Lung (tissue), 12 donors: ENCODE measurements around the gene PARD3B. TPM values are rescaled to one million over a fixed set of nuclear protein-coding genes. Genes with fewer than 3 reads are reported as not detected.

Experiments used
- ATAC-seq: fragments of 200-7000 bp; cut with Tn5 transposase; one replicate; pipeline ENCODE4 v1.9.1; 2020; ENCODE audit warnings: moderate number of reproducible peaks; ENCODE audit not compliant: insufficient read depth, low FRiP score
- DNase-seq, 3 donors: peaks; one replicate each; pipeline ENCODE4 v3.0.0-alpha.2; 2013 to 2017
- H3K27ac ChIP-seq, 2 donors: one replicate each; pipeline ENCODE4 v1.5.1; 2013; ENCODE audit warnings: mild to moderate bottlenecking in 2 of 2, moderate library complexity in 2 of 2, control low read depth in 1 of 2, inconsistent platforms in 1 of 2, low read depth in 1 of 2, low read length in 1 of 2
- H3K27me3 ChIP-seq, 3 donors: one replicate each; pipeline ENCODE4 v1.5.1; 2013; ENCODE audit warnings: low read length in 2 of 3; ENCODE audit not compliant: control insufficient read depth in 3 of 3, insufficient read depth in 3 of 3
- H3K36me3 ChIP-seq, 4 donors: one replicate each; pipeline ENCODE4 v1.5.1; 2013; ENCODE audit warnings: low read length in 4 of 4, mild to moderate bottlenecking in 1 of 4, moderate library complexity in 1 of 4; ENCODE audit not compliant: control insufficient read depth in 4 of 4, insufficient read depth in 4 of 4
- H3K4me1 ChIP-seq, 5 donors: one replicate each; pipeline ENCODE4 v1.5.1; 2013; ENCODE audit warnings: low read length in 5 of 5, mild to moderate bottlenecking in 2 of 5, moderate library complexity in 1 of 5; ENCODE audit not compliant: control insufficient read depth in 5 of 5, insufficient read depth in 5 of 5
- H3K4me3 ChIP-seq: one replicate; pipeline ENCODE4 v1.5.1; 2013; ENCODE audit warnings: mild to moderate bottlenecking, control low read depth, moderate library complexity
- H3K9ac ChIP-seq, 2 donors: one replicate each; pipeline ENCODE4 v1.5.1; 2013; ENCODE audit warnings: low read length in 2 of 2, control low read depth in 1 of 2; ENCODE audit not compliant: insufficient read depth in 1 of 2
- H3K9me3 ChIP-seq, 4 donors: one replicate each; pipeline ENCODE4 v1.5.1; 2013; ENCODE audit warnings: low read length in 3 of 4, mild to moderate bottlenecking in 1 of 4, moderate library complexity in 1 of 4; ENCODE audit not compliant: control insufficient read depth in 4 of 4, insufficient read depth in 3 of 4
- WGBS, 2 donors: extraction: QIAGEN DNeasy Blood & Tissue Kit; methylation state at CpG; one replicate each; pipeline ENCODE4 v1.1.7; 2013; 5-methylcytosine and 5-hydroxymethylcytosine counted together
- polyA plus RNA-seq, 2 donors: library from polyadenylated mRNA; stranded (reverse); fragments of 200-250 nt; gene quantifications; one replicate each; pipeline ENCODE4 v1.2.1, GENCODE V29; 2013
- total RNA-seq, 2 donors: library from RNA; depleted of rRNA in 1 of 2; stranded (reverse); fragments of >200 nt in 1 of 2; gene quantifications; one replicate each; pipeline ENCODE4 v1.2.1, GENCODE V29; 2014 to 2021
- TF ChIP-seq, protein P1 (sequence below): IDR thresholded peaks from 2 replicates; pipeline ENCODE4 v1.5.1; 2012; ENCODE audit warnings: mild to moderate bottlenecking; ENCODE audit errors: control extremely low read depth, extremely low read depth
- donor health status: control.
- donor health status: control.
- donor health status: Bipolar disorder and iron deficiency.
- donor health status: healthy.
- donor health status: DM: yes; HTN: yes; CAD: no.

The PARD3B gene
- total and polyA plus RNA-seq, 4 donors, result 2.4 to 38.7 (median 17.1) TPM

GRCh38 chr2:204958371-204958770 is 413.1 kb downstream of the PARD3B start:
- Histone ChIP-seq H3K36me3 (no peaks in the 10 kb centered on the region), H3K9ac (no peak overlapping the region), H3K9me3 (no peaks in the 10 kb centered on the region), H3K27ac (no peak overlapping the region), H3K4me3 (no peak overlapping the region), H3K27me3 (no peaks in the 10 kb centered on the region), H3K4me1 (peaks cover 0 to 2% (median 0%) of the 10 kb centered on the region in 5 donors)
- no peak for DNase-seq
- 55 to 79% methylated on average over 1 of the region's 1 CpG for WGBS, 2 donors
- TF ChIP-seq, protein P1, sequence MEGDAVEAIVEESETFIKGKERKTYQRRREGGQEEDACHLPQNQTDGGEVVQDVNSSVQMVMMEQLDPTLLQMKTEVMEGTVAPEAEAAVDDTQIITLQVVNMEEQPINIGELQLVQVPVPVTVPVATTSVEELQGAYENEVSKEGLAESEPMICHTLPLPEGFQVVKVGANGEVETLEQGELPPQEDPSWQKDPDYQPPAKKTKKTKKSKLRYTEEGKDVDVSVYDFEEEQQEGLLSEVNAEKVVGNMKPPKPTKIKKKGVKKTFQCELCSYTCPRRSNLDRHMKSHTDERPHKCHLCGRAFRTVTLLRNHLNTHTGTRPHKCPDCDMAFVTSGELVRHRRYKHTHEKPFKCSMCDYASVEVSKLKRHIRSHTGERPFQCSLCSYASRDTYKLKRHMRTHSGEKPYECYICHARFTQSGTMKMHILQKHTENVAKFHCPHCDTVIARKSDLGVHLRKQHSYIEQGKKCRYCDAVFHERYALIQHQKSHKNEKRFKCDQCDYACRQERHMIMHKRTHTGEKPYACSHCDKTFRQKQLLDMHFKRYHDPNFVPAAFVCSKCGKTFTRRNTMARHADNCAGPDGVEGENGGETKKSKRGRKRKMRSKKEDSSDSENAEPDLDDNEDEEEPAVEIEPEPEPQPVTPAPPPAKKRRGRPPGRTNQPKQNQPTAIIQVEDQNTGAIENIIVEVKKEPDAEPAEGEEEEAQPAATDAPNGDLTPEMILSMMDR, result no peak
- ATAC-seq, result no peak

- no peaks in the 10 kb centered on the region for H3K9me3 ChIP-seq
- DNase-seq (no peak), ATAC-seq (no peak)
- no peaks in the 10 kb centered on the region for H3K27me3 ChIP-seq
- TF ChIP-seq, protein P1, result no peak
- 95 to 97% methylated on average over 3 of the region's 3 CpGs for WGBS, 2 donors
- no peaks in the 10 kb centered on the region for H3K36me3 ChIP-seq
- no peak overlapping the region for H3K4me3 ChIP-seq
- H3K9ac ChIP-seq, result no peak overlapping the region
- no peak overlapping the region for H3K27ac ChIP-seq
- H3K4me1 ChIP-seq, result peaks cover 0 to 17% (median 6%) of the 10 kb centered on the region in 5 donors
These were observed 419.1 kb downstream of the PARD3B start for GRCh38 chr2:204964414-204964813.

- ATAC-seq, result no peak
These were observed 421.0 kb downstream of the PARD3B start for GRCh38 chr2:204966245-204966644.

More at GRCh38 chr2:204966245-204966644, 421.0 kb downstream of the PARD3B start:
- TF ChIP-seq, protein P1, result no peak
- H3K9me3 ChIP-seq, result no peaks in the 10 kb centered on the region
- no peak overlapping the region for H3K4me3 ChIP-seq
- peaks cover 0 to 23% (median 4%) of the 10 kb centered on the region in 5 donors for H3K4me1 ChIP-seq
- WGBS, 2 donors, result 71 to 72% methylated on average over 5 of the region's 5 CpGs
- no peak overlapping the region for H3K27ac ChIP-seq
- no peak overlapping the region for H3K9ac ChIP-seq
- peak in 1 of 3 donors; percentile 16 for DNase-seq
- H3K27me3 ChIP-seq, result no peaks in the 10 kb centered on the region
- no peaks in the 10 kb centered on the region for H3K36me3 ChIP-seq
